ENCODE data around the gene RPRM.
"Not testable (repeated sequence)": the region's sequence is repeated elsewhere in the genome, so short reads cannot be mapped to it uniquely, and the experiment has no call there.

The RPRM gene

GRCh38 chr2:153461453-153461852 lies 17.1 kb downstream of the RPRM start:
- FAIRE-seq (no peak), DNase-seq (ENCODE audit: insufficient read length, low spot score) (no peak)

- FAIRE-seq (no peak), DNase-seq (ENCODE audit: insufficient read length, low spot score) (no peak)
Observed at GRCh38 chr2:153455861-153456260, 22.7 kb downstream of the RPRM start.

DNA sequence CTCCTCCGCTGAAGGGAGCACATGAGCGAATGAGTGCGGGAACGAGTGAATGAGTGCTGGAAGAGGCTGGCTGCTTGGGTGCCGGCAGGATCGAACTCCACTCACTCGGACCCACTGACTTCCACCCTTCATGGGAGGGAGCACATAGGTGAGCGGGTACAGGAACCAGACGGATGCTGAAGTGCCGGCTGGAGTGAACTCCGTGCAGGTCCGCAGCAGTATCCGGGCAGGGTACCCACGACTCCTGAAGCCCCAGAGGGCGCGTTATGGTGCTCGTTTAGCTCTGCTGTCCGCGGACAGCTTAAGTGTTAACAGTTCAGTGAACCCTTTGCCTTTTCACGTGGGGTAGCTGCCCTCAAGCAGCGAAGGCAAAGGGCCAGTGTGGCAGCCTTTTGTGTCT lies 23.2 kb downstream of the RPRM start:
- FAIRE-seq = no peak
- DNase-seq (ENCODE audit: insufficient read length, low spot score) = no peak

DNA sequence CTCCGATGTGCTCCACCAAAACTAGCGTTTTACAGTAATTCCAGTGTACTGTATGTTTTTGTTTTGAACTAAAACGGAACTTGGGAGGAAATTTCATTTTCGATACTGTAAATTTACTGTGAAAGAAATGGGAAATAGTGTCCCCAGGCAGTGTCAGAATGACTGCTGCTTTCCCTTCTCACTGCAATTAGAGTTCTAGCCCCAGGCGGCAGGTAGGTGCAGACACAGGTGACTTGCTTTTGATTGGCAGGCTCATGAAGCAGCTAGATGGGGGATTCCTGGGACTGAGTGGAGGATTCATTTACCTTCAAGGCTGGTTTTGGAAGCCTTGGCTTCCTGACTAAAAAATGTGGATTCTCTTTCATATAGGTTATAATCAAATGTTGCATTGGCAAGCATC lies 27.0 kb downstream of the RPRM start:
- FAIRE-seq (no peak), DNase-seq (ENCODE audit: insufficient read length, low spot score) (no peak)

- no peak for FAIRE-seq
- no peak for DNase-seq (ENCODE audit: insufficient read length, low spot score)
Observed at GRCh38 chr2:153443106-153443505, 35.5 kb downstream of the RPRM start.

GRCh38 chr2:153442616-153443015 lies 35.9 kb downstream of the RPRM start:
- not testable (repeated sequence) for DNase-seq (ENCODE audit: insufficient read length, low spot score); FAIRE-seq

GRCh38 chr2:153440090-153440489 lies 38.5 kb downstream of the RPRM start:
- FAIRE-seq; DNase-seq (ENCODE audit: insufficient read length, low spot score): not testable (repeated sequence)

DNA sequence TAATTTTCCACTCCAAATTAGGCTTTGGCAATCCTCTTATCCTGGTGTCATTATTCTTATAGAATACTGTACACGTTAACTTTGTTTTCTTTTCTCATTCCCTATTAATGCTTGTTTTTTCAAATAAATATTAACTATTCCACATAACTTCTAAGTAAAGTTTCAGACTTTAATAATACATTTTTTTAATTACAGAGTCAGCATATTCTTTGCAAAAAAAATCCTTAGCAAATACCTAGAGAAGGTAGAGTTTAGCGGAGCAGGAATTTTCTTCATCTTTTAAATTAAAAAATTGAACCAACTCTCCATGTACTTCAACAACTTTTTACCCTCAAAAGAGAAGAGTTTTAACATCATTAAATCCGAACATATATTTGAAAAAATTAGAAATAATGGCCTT lies 45.2 kb downstream of the RPRM start:
- FAIRE-seq = no peak
- no peak for DNase-seq (ENCODE audit: insufficient read length, low spot score)

- no peak for DNase-seq (ENCODE audit: insufficient read length, low spot score)
- FAIRE-seq = no peak
Observed at GRCh38 chr2:153432381-153432780, 46.2 kb downstream of the RPRM start.

DNA sequence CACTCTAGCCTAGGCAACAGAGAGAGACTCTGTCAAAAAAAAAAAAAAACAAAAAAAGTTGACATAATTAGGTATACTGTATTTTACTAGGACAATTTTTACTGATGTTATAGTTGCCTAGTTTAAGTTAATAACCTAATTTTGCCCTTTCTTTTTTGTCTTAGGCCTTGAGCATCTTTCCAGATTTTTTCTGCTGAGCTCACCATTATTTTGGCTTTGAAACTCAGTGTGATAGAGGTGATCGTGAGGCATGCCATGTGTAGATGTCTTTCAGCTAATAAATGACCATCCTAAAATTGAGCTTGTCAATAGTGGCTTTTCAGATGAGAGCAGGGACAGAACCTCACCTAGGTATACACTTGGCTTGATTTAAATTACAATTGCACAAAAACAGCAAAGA lies 47.4 kb downstream of the RPRM start:
- FAIRE-seq (no peak), DNase-seq (ENCODE audit: insufficient read length, low spot score) (no peak)
